ENCODE results near the gene C2CD4D.
A peak's percentile ranks its signal among the peaks of the same experiment; 100 is the strongest.

Gene C2CD4D

GRCh38 chr1:151823175-151823574, 16.4 kb downstream of the C2CD4D start:
- Histone ChIP-seq H3K36me3 (no peaks in the 10 kb centered on the region), H3K4me3 (no peak overlapping the region), H3K27ac (no peak overlapping the region), H4K20me1 (no peaks in the 10 kb centered on the region), H3K9me3 (replicated peaks in 1 of 11) (no peaks in the 10 kb centered on the region), H3K4me2 (peak overlapping the region in 10 of 11 experiments; percentile 67 to 96 (median 85); a peak in 19 of 22 replicates), H3K27me3 (no peaks in the 10 kb centered on the region), H3K4me1 (peaks cover 48 to 99% (median 93%) of the 10 kb centered on the region in 10 experiments), H3K9ac (no peak overlapping the region)
- no peak for TF ChIP-seq Cebpa-rat (IDR thresholded peaks at IDR 0.05)

- Histone ChIP-seq H3K27me3 (no peaks in the 10 kb centered on the region), H3K4me2 (peak overlapping the region; percentile 55 to 96 (median 85)), H3K4me1 (peaks cover 45 to 99% (median 93%) of the 10 kb centered on the region in 10 experiments), H3K27ac (no peak overlapping the region; a peak in 1 of 22 replicates), H3K4me3 (no peak overlapping the region), H3K9me3 (replicated peaks in 1 of 11) (no peaks in the 10 kb centered on the region), H3K9ac (no peak overlapping the region), H3K36me3 (no peaks in the 10 kb centered on the region), H4K20me1 (no peaks in the 10 kb centered on the region)
- TF ChIP-seq Cebpa-rat (IDR thresholded peaks at IDR 0.05): no peak
These were observed 17.2 kb downstream of the C2CD4D start for GRCh38 chr1:151822404-151822803.

DNA sequence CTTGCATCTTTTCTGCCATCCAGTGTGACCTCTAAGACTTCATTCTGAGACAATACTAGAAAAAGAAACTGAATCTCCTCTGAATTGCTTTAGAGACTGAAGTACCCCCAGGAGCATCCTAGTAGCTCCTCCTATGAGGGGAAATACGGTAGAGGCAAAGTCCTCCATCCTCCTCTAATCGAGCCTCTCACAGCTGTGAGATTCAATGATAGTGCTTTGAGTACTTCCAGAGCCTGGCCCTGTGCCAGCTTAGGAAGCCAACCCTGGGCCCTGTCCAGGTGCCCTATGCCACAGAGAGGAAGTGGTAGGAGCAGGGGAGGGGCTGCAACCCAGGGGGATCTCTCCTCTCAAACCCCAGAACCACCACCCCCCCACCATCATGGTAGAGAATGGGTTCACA, 18.7 kb downstream of the C2CD4D start:
- Histone ChIP-seq H3K9ac (no peak overlapping the region), H3K4me2 (peak overlapping the region; percentile 37 to 96 (median 85))
- TF ChIP-seq Cebpa-rat (IDR thresholded peaks at IDR 0.05): no peak

GRCh38 chr1:151819976-151820623, 19.5 kb downstream of the C2CD4D start:
- H3K9ac ChIP-seq: peak overlapping the region in 1 of 11 experiments; percentile 23; a peak in 1 of 22 replicates
- H3K4me1 ChIP-seq: peaks cover 58 to 99% (median 93%) of the 10 kb centered on the region in 10 experiments
- peaks cover 0 to 7% (median 0%) of the 10 kb centered on the region in 11 experiments; a peak in 1 of 22 replicates for H4K20me1 ChIP-seq
- no peaks in the 10 kb centered on the region for H3K36me3 ChIP-seq
- peak overlapping the region in 2 of 11 experiments; percentile 9 to 29; a peak in 1 of 22 replicates for H3K27ac ChIP-seq
- no peak for TF ChIP-seq Cebpa-rat (IDR thresholded peaks at IDR 0.05)
- H3K4me2 ChIP-seq: peak overlapping the region; percentile 37 to 96 (median 85)
- no peaks in the 10 kb centered on the region for H3K9me3 ChIP-seq (replicated peaks in 1 of 11)
- no peak overlapping the region for H3K4me3 ChIP-seq
- H3K27me3 ChIP-seq: no peaks in the 10 kb centered on the region

More for the DNA sequence above, 18.7 kb downstream of the C2CD4D start:
- H3K4me1 ChIP-seq: peaks cover 53 to 99% (median 93%) of the 10 kb centered on the region in 10 experiments
- H4K20me1 ChIP-seq: peaks cover 0 to 7% (median 0%) of the 10 kb centered on the region in 11 experiments; a peak in 1 of 22 replicates
- no peaks in the 10 kb centered on the region for H3K9me3 ChIP-seq (replicated peaks in 1 of 11)
- 0 out of 22 replicates have a peak overlapping the region, but pooled peaks of 1 of the 11 experiments have one; percentile 9 for H3K27ac ChIP-seq
- H3K27me3 ChIP-seq: no peaks in the 10 kb centered on the region
- H3K36me3 ChIP-seq: no peaks in the 10 kb centered on the region
- no peak overlapping the region for H3K4me3 ChIP-seq

GRCh38 chr1:151819227-151819835, 20.3 kb downstream of the C2CD4D start:
- Histone ChIP-seq H4K20me1 (peaks cover 0 to 7% (median 0%) of the 10 kb centered on the region in 11 experiments; a peak in 1 of 22 replicates), H3K27me3 (no peaks in the 10 kb centered on the region), H3K4me1 (peaks cover 62 to 99% (median 93%) of the 10 kb centered on the region in 10 experiments), H3K9me3 (replicated peaks in 1 of 11) (no peaks in the 10 kb centered on the region), H3K4me3 (no peak overlapping the region), H3K9ac (no peak overlapping the region; a peak in 1 of 22 replicates), H3K27ac (peak overlapping the region in 2 of 11 experiments; percentile 6 to 29; a peak in 2 of 22 replicates), H3K36me3 (no peaks in the 10 kb centered on the region), H3K4me2 (peak overlapping the region; percentile 37 to 96 (median 85); a peak in 19 of 22 replicates)
- no peak for TF ChIP-seq Cebpa-rat (IDR thresholded peaks at IDR 0.05)

DNA sequence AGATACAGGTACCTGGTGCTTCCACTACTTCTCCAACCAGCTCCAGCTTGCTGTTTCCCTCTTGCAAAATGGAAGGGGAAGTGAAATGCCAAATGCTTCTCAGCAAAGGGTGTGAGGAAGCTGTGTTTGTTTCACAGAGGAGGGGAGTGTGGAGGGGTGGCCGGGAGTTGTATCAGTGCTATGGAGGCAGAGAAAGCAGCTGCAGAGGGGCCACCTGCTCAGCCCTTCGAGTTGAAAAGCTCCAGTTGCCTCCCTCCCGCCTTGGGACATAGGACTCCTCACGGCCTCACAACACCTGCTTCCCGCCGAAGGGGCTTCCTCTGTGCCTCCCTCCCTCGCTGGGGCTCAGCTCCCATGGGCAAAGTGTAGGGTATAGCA, 22.3 kb downstream of the C2CD4D start:
- TF ChIP-seq Cebpa-rat (IDR thresholded peaks at IDR 0.05): 0 out of 22 replicates have a peak, but pooled peaks of 1 of the 11 experiments have one; percentile 11
- no peaks in the 10 kb centered on the region for H3K27me3 ChIP-seq
- peak overlapping the region; percentile 78 to 96 (median 85) for H3K4me2 ChIP-seq
- no peaks in the 10 kb centered on the region for H3K9me3 ChIP-seq (replicated peaks in 1 of 11)
- H4K20me1 ChIP-seq: peaks cover 0 to 7% (median 0%) of the 10 kb centered on the region in 11 experiments; a peak in 1 of 22 replicates
- peak overlapping the region in 4 of 11 experiments; percentile 15 to 43 (median 28); a peak in 4 of 22 replicates for H3K9ac ChIP-seq
- H3K4me3 ChIP-seq: peak overlapping the region in 3 of 10 experiments; percentile 1 to 25 (median 13); a peak in 4 of 20 replicates
- H3K27ac ChIP-seq: peak overlapping the region in 7 of 11 experiments; percentile 13 to 66 (median 34); a peak in 8 of 22 replicates
- peaks cover 54 to 96% (median 85%) of the 10 kb centered on the region in 10 experiments for H3K4me1 ChIP-seq
- no peaks in the 10 kb centered on the region for H3K36me3 ChIP-seq

DNA sequence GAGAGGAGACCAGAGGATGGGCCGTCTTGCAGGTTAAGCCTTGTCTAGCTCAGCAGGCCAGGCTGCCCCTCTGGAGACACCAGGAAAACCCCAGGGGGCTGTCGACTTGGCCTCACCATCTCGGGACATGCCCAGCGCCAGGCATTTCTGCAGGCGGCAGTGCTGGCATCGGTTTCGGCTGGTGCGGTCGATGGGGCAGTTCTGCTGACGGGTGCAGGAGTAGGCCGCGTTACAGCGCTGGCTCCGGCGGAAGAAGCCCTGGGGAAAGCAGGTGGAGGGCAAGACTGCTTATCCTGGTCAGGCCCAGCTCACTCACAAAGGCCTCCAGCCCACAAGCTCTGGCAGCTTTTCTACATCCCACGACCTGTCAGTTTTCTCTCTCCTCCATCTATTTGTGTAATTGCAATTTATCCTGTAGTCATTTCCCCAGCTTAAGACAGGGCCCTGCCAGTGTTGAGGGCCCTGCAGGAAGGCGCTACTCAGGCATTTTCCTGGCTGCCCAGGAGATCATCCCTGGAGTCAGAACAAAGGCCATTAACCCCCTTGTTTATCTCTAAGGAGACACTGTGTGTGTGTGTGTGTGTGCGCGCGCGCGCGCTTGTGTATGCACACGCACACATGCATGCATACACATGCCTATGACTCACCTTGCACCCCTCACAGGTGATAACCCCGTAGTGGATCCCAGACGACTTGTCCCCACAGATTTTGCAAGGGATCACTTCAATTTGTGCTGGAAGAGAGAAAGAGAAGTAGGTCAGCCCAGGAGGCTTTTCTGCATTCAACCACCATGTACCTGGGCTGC, 22.9 kb downstream of the C2CD4D start:
- Histone ChIP-seq H3K9ac (peak overlapping the region in 3 of 11 experiments; percentile 13 to 36 (median 29); a peak in 2 of 22 replicates), H3K4me3 (peak overlapping the region in 2 of 10 experiments; percentile 5 to 17; a peak in 2 of 20 replicates), H3K4me1 (peaks cover 51 to 90% (median 79%) of the 10 kb centered on the region in 10 experiments), H3K27ac (peak overlapping the region in 3 of 11 experiments; percentile 18 to 55 (median 33); a peak in 1 of 22 replicates), H3K4me2 (peak overlapping the region; percentile 78 to 96 (median 85)), H4K20me1 (peaks cover 0 to 7% (median 0%) of the 10 kb centered on the region in 11 experiments; a peak in 1 of 22 replicates), H3K36me3 (no peaks in the 10 kb centered on the region), H3K27me3 (no peaks in the 10 kb centered on the region), H3K9me3 (replicated peaks in 1 of 11) (no peaks in the 10 kb centered on the region)
- no peak for TF ChIP-seq Cebpa-rat (IDR thresholded peaks at IDR 0.05)

DNA sequence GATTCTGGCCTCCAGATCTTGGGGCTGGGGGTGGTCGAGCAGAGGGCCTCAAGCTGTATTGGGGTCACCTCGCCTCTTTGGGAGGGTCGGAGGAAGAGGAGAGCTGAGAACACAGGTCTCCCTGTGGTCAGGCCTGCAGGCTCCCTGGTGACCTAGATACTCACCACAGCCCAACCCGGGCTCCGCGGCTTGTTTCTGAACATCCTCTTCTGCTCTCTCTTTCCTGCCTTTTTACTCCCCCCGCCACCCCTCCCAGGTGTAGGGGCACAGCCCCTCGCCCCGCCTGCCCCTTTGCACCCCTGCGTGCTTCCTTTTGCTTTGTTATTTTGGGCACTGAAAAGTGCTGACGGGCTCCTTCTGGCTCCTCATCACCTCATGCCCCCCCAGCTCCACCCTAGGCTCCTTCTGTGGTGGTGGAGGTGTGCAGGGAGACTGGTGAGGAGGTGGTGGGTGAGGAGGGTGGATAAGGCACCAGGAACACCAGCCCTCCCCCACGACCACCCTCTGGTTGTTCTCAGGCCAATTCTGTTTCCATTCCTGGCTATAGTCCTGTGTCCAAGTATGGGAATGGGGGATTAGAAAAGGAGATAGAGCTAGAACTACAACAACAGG, 23.8 kb downstream of the C2CD4D start:
- H3K4me2 ChIP-seq: peak overlapping the region; percentile 78 to 96 (median 85)
- H3K27ac ChIP-seq: no peak overlapping the region
- no peak for TF ChIP-seq Cebpa-rat (IDR thresholded peaks at IDR 0.05)
- peaks cover 46 to 85% (median 69%) of the 10 kb centered on the region in 10 experiments for H3K4me1 ChIP-seq
- peaks cover 0 to 7% (median 0%) of the 10 kb centered on the region in 11 experiments; a peak in 1 of 22 replicates for H4K20me1 ChIP-seq
- no peaks in the 10 kb centered on the region for H3K36me3 ChIP-seq
- 0 out of 22 replicates have a peak overlapping the region, but pooled peaks of 1 of the 11 experiments have one; percentile 1 for H3K9ac ChIP-seq
- peak overlapping the region in 2 of 10 experiments; percentile 5 to 17; a peak in 1 of 20 replicates for H3K4me3 ChIP-seq
- H3K27me3 ChIP-seq: no peaks in the 10 kb centered on the region
- H3K9me3 ChIP-seq (replicated peaks in 1 of 11): no peaks in the 10 kb centered on the region

Data from BLaER1 treated with 17β-estradiol and CSF1 and Interleukin-3, amounts not matched to agents 10 nM and 100 nM (cell line).